Chondrocyte (in vitro differentiated cells): Measurements from ENCODE around the gene XPO6. TPM values are rescaled to one million over a fixed set of nuclear protein-coding genes. Genes with fewer than 3 reads are reported as not detected.
A peak's percentile ranks its signal among the peaks of the same experiment; 100 is the strongest.
"Not testable (repeated sequence)": the region's sequence is repeated elsewhere in the genome, so short reads cannot be mapped to it uniquely, and the experiment has no call there.

Experiments
- DNase-seq: peaks from one replicate; pipeline ENCODE4 v3.0.0; 2021; ENCODE audit warnings: mixed read lengths, low spot score
- H3K27ac Mint-ChIP-seq: one replicate; pipeline ENCODE4 v1.8.0; 2021; ENCODE audit warnings: mild to moderate bottlenecking, moderate library complexity, mixed read lengths; ENCODE audit not compliant: unreplicated experiment
- H3K27me3 Mint-ChIP-seq: 2 replicates; pipeline ENCODE4 v1.8.0; 2021; ENCODE audit warnings: low read depth, mixed read lengths
- H3K36me3 Mint-ChIP-seq: 2 replicates; pipeline ENCODE4 v1.8.0; 2021; ENCODE audit warnings: low read depth, mixed read lengths
- H3K4me1 Mint-ChIP-seq: 2 replicates; pipeline ENCODE4 v1.8.0; 2021; ENCODE audit warnings: low read depth, mild to moderate bottlenecking, mixed read lengths
- H3K4me3 Mint-ChIP-seq: one replicate; pipeline ENCODE4 v1.8.0; 2021; ENCODE audit warnings: mild to moderate bottlenecking, moderate library complexity, mixed read lengths; ENCODE audit not compliant: unreplicated experiment
- H3K9me3 Mint-ChIP-seq: 2 replicates; pipeline ENCODE4 v1.8.0; 2021; ENCODE audit warnings: low read depth, mixed read lengths
- CTCF ChIP-seq: fragments of 200-600 bp; sonication (generic); IDR thresholded peaks from 2 replicates; pipeline ENCODE4 v1.5.0; 2021; ENCODE audit warnings: antibody characterized with exemption, mild to moderate bottlenecking, moderate library complexity
- total RNA-seq: library from RNA; stranded (reverse); gene quantifications from 3 replicates; pipeline ENCODE4 v1.2.1, GENCODE V29; 2021

Gene XPO6
- total RNA-seq, 1 donor from 2014 or later: 124 TPM

- DNase-seq: no peak
- Mint-ChIP-seq H3K4me3 (no peak overlapping the region), H3K27me3 (no peaks in the 10 kb centered on the region), H3K36me3 (peaks cover 32% of the 10 kb centered on the region), H3K27ac (no peak overlapping the region), H3K4me1 (no peaks in the 10 kb centered on the region), H3K9me3 (no peaks in the 10 kb centered on the region)
- TF ChIP-seq CTCF: no peak
Observed at GRCh38 chr16:28118637-28119036, 93.1 kb downstream of the XPO6 start.

- H3K9me3 Mint-ChIP-seq: no peaks in the 10 kb centered on the region
- peaks cover 35% of the 10 kb centered on the region for H3K36me3 Mint-ChIP-seq
- no peak overlapping the region for H3K27ac Mint-ChIP-seq
- H3K4me1 Mint-ChIP-seq: no peaks in the 10 kb centered on the region
- no peak overlapping the region for H3K4me3 Mint-ChIP-seq
- no peak for TF ChIP-seq CTCF
- DNase-seq: no peak
- H3K27me3 Mint-ChIP-seq: no peaks in the 10 kb centered on the region
Observed at GRCh38 chr16:28117168-28117565, 94.6 kb downstream of the XPO6 start.

- not testable (repeated sequence) for H3K9me3 Mint-ChIP-seq, DNase-seq, H3K27me3 Mint-ChIP-seq, H3K27ac Mint-ChIP-seq, H3K4me3 Mint-ChIP-seq, H3K4me1 Mint-ChIP-seq
- peaks cover 29% of the 10 kb centered on the region for H3K36me3 Mint-ChIP-seq
Observed at GRCh38 chr16:28115866-28116265, 95.9 kb downstream of the XPO6 start.

- Mint-ChIP-seq H3K4me1 (no peaks in the 10 kb centered on the region), H3K27me3 (no peaks in the 10 kb centered on the region), H3K36me3 (peaks cover 36% of the 10 kb centered on the region), H3K27ac (no peak overlapping the region), H3K4me3 (no peak overlapping the region), H3K9me3 (no peaks in the 10 kb centered on the region)
- TF ChIP-seq CTCF: no peak
- DNase-seq: no peak
Observed at GRCh38 chr16:28112908-28113307, 98.9 kb downstream of the XPO6 start.

GRCh38 chr16:28110977-28111376 is 100.8 kb downstream of the XPO6 start:
- no peaks in the 10 kb centered on the region for H3K4me1 Mint-ChIP-seq
- H3K9me3 Mint-ChIP-seq: no peaks in the 10 kb centered on the region
- no peak overlapping the region for H3K27ac Mint-ChIP-seq
- TF ChIP-seq CTCF: no peak
- H3K27me3 Mint-ChIP-seq: no peaks in the 10 kb centered on the region
- H3K4me3 Mint-ChIP-seq: no peak overlapping the region
- no peak for DNase-seq
- peaks cover 37% of the 10 kb centered on the region for H3K36me3 Mint-ChIP-seq

GRCh38 chr16:28110479-28110878 is 101.3 kb downstream of the XPO6 start:
- no peak overlapping the region for H3K4me3 Mint-ChIP-seq
- no peak for DNase-seq
- H3K4me1 Mint-ChIP-seq: no peaks in the 10 kb centered on the region
- peak overlapping the region; percentile 23 for H3K27ac Mint-ChIP-seq
- no peak for TF ChIP-seq CTCF
- no peaks in the 10 kb centered on the region for H3K27me3 Mint-ChIP-seq
- peaks cover 37% of the 10 kb centered on the region for H3K36me3 Mint-ChIP-seq
- H3K9me3 Mint-ChIP-seq: no peaks in the 10 kb centered on the region
